Hematopoietic multipotent progenitor cell treated with erythropoietin and hydrocortisone succinate and interleukin-3 and kit ligand, for 6 days (in vitro differentiated cells): ENCODE results near the gene SAMD3.
"Not testable (repeated sequence)": the region's sequence is repeated elsewhere in the genome, so short reads cannot be mapped to it uniquely, and the experiment has no call there.

Source experiments
- DNase-seq: peaks from one replicate; pipeline ENCODE4 v3.0.0-alpha.2; 2015

Gene SAMD3

DNA sequence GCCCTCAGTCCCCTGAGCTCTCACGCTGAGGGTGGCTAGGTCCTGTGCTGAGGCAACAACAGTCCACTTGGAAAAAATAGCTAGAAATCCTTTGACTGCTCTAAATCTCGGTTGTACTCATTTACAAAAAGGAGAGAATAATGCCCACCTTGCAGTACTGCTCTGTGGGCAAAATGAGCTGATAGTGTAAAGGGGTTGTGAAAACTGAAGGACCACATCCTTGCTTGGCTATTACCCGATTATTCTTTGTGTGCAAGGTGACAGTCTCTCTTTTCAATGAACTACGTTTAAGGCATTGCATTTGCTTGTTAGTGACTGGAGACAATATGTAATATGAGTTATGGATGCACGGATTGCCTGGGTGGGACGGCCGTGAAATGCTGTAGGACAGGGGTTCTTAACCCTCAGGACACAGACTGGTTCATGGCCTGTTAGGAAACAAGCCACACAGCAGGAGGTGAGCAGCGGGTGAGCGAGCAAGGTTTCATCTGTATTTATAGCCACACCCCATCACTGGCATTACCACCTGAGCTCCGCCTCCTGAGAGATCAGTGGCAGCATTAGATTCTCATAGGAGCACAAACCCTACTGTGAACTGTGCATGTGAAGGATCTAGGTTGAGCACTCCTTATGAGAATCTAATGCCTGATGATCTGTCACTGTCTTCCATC, 14.6 kb downstream of the SAMD3 start:
- no peak for DNase-seq

GRCh38 chr6:130206479-130206878, 16.3 kb downstream of the SAMD3 start:
- peak; percentile 95 for DNase-seq

DNA sequence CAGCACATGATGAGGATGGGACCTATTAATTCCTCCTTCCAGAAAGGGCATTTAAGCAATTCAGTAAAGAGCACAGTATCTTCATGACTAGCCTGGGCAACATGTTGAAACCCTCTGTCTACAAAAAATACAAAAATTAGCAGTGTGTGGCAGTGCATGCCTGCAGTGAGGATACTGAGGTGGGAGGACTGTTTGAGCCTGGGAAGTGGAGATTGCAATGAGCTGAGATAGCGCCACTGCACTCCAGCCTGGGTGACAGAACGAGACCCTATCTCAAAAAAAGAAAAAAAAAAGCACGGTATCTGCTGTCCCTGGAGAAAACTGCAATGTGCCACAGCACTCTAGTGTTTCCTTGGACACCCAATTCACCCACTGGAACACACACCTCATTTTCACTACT, 18.4 kb downstream of the SAMD3 start:
- DNase-seq: peak; percentile 84

DNA sequence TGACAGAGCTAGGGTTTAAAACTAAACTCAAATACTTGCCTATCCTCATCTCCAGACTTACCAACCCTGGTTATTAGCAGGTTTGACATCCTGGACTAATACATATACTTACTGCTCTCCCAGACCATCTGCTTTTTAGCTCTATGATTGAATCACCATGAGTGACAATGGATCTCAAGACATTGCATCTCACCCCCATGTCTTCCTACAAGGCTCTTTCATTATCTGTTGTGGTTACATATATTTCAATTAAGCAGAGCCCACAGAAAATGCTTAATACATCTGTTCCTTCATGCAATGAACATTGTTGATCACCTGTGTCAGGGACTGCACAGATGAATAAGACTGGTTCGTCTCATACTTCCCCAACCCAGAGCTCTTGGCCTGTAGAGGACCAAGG, 19.4 kb downstream of the SAMD3 start:
- DNase-seq: peak; percentile 26

- no peak for DNase-seq
These were observed 20.0 kb downstream of the SAMD3 start for GRCh38 chr6:130202782-130203181.

DNA sequence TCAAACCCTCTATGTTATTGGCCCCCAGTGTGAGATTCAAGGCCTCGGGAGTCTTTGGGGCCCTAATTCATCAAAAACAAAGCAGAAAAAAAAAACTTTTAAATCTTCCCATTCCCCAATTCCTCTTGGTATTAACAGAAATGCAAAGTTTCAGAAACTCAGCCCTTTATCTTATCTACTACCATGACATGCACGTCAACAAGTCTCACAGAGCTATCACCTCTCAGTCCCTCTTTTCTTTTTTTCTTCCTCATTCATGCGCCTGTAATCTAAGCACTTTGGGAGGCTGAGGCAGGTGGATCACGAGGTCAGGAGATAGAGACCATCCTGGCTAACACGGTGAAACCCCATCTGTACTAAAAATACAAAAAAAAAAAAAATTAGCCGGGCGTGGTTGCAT, 22.7 kb downstream of the SAMD3 start:
- peak; percentile 36 for DNase-seq

- no peak for DNase-seq
These were observed 24.2 kb downstream of the SAMD3 start for GRCh38 chr6:130198483-130199035.

DNA sequence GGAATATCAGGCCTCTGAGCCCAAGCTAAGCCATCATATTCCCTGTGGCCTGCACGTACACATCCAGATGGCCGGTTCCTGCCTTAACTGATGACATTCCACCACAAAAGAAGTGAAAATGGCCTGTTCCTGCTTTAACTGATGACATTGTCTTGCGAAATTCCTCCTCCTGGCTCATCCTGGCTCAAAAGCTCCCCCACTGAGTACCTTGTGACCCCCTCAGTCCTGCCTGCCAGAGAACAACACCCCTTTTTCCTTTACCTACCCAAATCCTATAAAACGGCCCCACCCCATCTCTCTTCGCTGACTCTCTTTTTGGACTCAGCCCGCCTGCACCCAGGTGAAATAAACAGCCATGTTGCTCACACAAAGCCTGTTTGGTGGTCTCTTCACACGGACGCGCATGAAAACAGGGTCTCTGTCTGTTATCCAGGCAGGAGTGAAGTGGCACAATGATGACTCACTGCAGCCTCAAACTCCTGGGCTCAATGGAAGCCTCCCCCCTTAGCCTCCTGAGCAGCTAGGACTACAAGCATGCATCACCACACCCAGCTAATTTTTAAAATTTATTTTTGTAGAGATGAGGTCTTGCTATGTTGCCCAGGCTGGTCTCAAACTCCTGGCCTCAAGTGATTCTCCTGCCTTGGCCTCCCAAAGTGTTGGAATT, 24.8 kb downstream of the SAMD3 start:
- not testable (repeated sequence) for DNase-seq

- not testable (repeated sequence) for DNase-seq
These were observed 28.3 kb downstream of the SAMD3 start for GRCh38 chr6:130194434-130194833.

GRCh38 chr6:130190701-130191690, 31.8 kb downstream of the SAMD3 start:
- no peak for DNase-seq

GRCh38 chr6:130189531-130190397, 33.0 kb downstream of the SAMD3 start:
- DNase-seq: no peak

DNA sequence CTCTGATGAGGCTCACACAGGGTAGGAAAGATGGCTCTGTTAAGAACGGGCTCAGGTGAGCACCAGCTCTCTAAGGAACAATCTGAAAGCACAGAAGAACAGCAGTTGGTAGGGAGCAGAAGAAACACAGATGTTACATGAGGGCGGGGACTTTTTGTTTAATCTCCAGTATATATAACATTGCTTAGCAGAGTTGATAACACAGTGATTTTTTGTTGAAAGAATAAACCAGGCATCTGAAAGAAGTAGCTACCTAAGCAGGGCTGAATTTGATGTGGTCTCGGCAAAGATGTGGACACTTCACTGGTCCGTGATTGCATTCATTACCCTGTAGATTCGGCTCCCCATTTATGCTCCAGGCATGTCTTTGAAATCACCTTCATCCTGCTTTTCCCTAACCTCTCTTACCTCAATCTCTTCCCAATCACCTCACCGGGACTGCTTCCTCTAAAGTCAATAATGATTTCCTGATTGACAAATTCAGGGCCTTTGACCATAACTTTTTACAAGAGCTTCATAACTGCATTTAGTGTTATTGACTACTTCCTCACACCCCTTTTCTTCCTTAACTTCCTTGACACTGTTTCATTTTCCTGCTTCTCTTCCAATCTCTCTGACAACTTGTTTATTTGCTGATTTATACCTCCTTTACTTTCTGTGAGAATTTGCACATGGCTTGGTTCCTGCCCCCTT, 34.4 kb downstream of the SAMD3 start:
- peak; percentile 21 for DNase-seq

DNA sequence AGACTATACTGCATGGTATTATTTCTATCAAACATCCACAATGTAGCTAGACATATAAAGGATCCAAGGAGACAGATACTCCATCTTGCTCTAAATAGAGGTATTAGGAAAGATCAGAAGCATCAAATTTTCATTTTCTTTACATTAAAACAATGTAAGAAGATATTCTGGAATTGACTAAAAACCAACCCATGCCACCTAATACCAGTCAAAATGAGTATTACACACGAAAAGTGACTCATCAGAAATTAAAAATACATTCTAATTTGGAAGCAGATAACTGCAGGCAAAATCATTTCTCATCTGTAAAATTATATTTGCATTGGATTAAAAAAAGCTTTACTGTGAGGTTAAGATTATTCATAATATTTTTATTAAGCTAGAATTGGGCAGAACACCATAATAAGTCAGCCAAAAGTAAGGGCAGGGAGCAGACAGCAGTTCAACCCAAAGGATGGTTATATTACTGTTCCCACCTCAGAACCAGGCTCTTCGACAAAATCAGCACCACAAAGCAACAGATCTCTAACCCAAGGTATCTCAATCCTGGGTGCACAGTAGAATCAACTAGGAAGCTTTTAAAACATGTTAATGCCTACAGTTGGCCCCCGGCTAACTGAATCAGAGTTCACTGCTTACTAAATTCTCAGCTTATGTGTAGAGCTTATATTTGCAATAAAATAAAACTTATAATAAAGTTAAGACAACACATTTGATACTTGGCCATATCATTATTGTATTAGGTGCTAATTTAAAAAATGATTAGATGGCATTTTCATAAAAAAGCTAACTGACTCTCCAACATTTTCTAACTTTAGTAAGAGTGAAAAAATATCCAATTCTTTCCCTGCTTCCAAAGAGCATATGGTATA, 35.2 kb downstream of the SAMD3 start:
- no peak for DNase-seq

- DNase-seq: no peak
These were observed 37.1 kb downstream of the SAMD3 start for GRCh38 chr6:130185658-130186057.

- no peak for DNase-seq
These were observed 39.2 kb downstream of the SAMD3 start for GRCh38 chr6:130183271-130184222.

- no peak for DNase-seq
These were observed 40.3 kb downstream of the SAMD3 start for GRCh38 chr6:130182466-130182865.

- no peak for DNase-seq
These were observed 44.1 kb downstream of the SAMD3 start for GRCh38 chr6:130178692-130179091.

- DNase-seq: no peak
These were observed 46.4 kb downstream of the SAMD3 start for GRCh38 chr6:130176378-130176777.

GRCh38 chr6:130173377-130174004, 49.3 kb downstream of the SAMD3 start:
- not testable (repeated sequence) for DNase-seq
